ENCODE data around the gene EAPP. TPM values are rescaled to one million over a fixed set of nuclear protein-coding genes. Genes with fewer than 3 reads are reported as not detected.
A peak's percentile ranks its signal among the peaks of the same experiment; 100 is the strongest.

Gene EAPP
- total and polyA plus RNA-seq, 2 experiments from 2014 or later: 25.0 to 53.6 TPM

DNA sequence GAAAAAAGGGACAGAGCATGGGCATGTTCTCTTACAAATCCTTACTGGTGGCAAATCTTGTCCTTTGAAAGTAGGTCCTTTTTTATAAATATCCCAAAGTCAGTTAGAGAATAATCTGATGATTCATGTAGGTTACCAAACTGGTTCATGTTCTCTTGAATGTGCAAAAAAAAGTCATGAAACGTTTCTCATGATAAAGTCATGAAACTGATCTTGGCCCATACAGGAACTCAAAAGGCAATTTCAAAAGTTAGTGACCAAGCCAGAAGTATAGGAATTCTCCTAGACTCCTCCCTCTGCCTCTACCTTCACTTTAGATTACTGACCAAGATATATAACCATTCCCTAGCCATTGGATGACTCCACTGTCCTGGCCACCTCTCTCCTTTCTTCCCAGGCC lies 50.2 kb downstream of the EAPP start:
- no peak overlapping the region for H3K4me3 Mint-ChIP-seq
- Histone ChIP-seq H3K36me3 (ENCODE audit: insufficient read depth) (no peaks in the 10 kb centered on the region), H2AFZ (0 out of 2 replicates have a peak overlapping the region, but pooled peaks have one; percentile 4), H3K27me3 (ENCODE audit: insufficient read depth) (no peaks in the 10 kb centered on the region), H4K20me1 (replicated peaks; ENCODE audit: insufficient read depth) (no peaks in the 10 kb centered on the region), H3K4me2 (no peak overlapping the region), H3K27ac (ENCODE audit: low read depth) (no peak overlapping the region), H3K9me2 (ENCODE audit: insufficient read depth) (no peaks in the 10 kb centered on the region), H3K79me2 (replicated peaks; ENCODE audit: insufficient read depth) (no peaks in the 10 kb centered on the region), H3F3A (replicated peaks; ENCODE audit: low read depth) (no peaks in the 10 kb centered on the region), H3K4me1 (ENCODE audit: insufficient read depth) (no peaks in the 10 kb centered on the region), H3K4me3 (no peak overlapping the region)
- H3K27me3 Mint-ChIP-seq (ENCODE audit: insufficient read depth, low read depth, poor library complexity): peaks cover 4% of the 10 kb centered on the region
- no peak for ATAC-seq
- DNase-seq (ENCODE audit: low spot score): no peak
- no peaks in the 10 kb centered on the region for H3K36me3 Mint-ChIP-seq (ENCODE audit: low read depth)
- H3K4me1 Mint-ChIP-seq: peaks cover 4% of the 10 kb centered on the region; the same call in 2 of the 3 replicates
- H3K27ac Mint-ChIP-seq: no peak overlapping the region
- TF ChIP-seq EZH2phosphoT487 (IDR thresholded peaks at IDR 0.05; ENCODE audit: unreplicated experiment): no peak
- H3K9me3 Mint-ChIP-seq: no peaks in the 10 kb centered on the region; the same call in 2 of the 3 replicates

DNA sequence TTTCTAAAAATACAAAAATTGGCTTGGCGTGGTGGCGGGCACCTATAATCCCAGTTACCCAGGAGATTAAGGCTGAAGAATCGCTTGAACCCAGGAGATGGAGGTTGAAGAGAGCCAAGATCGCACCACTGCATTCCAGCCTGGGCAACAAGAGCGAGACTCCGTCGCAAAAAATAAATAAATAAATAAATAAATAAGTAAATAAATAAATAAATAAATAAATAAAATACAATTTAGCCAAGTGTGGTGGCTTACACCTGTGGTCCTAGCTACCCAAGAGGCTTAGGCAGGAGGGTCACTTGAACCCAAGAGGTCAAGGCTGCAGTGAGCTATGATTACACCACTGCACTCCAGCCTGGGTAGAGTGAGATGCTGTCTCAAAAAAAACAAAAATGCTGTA lies 51.0 kb downstream of the EAPP start:
- Histone ChIP-seq H4K20me1 (replicated peaks; ENCODE audit: insufficient read depth) (no peaks in the 10 kb centered on the region), H3K4me2 (no peak overlapping the region), H3K4me3 (no peak overlapping the region), H3K27ac (ENCODE audit: low read depth) (no peak overlapping the region), H3K4me1 (ENCODE audit: insufficient read depth) (0 out of 2 replicates have a peak, but pooled peaks cover 2% of the 10 kb centered on the region), H3K36me3 (ENCODE audit: insufficient read depth) (no peaks in the 10 kb centered on the region), H3K9me2 (ENCODE audit: insufficient read depth) (no peaks in the 10 kb centered on the region), H3K79me2 (replicated peaks; ENCODE audit: insufficient read depth) (no peaks in the 10 kb centered on the region), H3K27me3 (ENCODE audit: insufficient read depth) (no peaks in the 10 kb centered on the region), H3F3A (replicated peaks; ENCODE audit: low read depth) (no peaks in the 10 kb centered on the region), H2AFZ (no peak overlapping the region)
- Mint-ChIP-seq H3K4me3 (no peak overlapping the region), H3K27me3 (ENCODE audit: insufficient read depth, low read depth, poor library complexity) (peaks cover 4% of the 10 kb centered on the region), H3K4me1 (peaks cover 5% of the 10 kb centered on the region; the same call in 2 of the 3 replicates), H3K27ac (no peak overlapping the region), H3K36me3 (ENCODE audit: low read depth) (no peaks in the 10 kb centered on the region), H3K9me3 (no peaks in the 10 kb centered on the region; the same call in 2 of the 3 replicates)
- ATAC-seq: no peak
- no peak for DNase-seq (ENCODE audit: low spot score)
- TF ChIP-seq EZH2phosphoT487 (IDR thresholded peaks at IDR 0.05; ENCODE audit: unreplicated experiment) (no peak), CREB1 (CRISPR knock-in tag; IDR thresholded peaks at IDR 0.05; ENCODE audit: low read depth) (no peak), ZNF114 (CRISPR knock-in tag; IDR thresholded peaks at IDR 0.05) (no peak), EZH2 (IDR thresholded peaks at IDR 0.05; ENCODE audit: low read depth, unreplicated experiment) (no peak), JUNB (IDR thresholded peaks at IDR 0.05; ENCODE audit: unreplicated experiment) (no peak), POLR2AphosphoS5 (IDR thresholded peaks at IDR 0.05; ENCODE audit: low read depth) (no peak), NANOG (IDR thresholded peaks at IDR 0.05; ENCODE audit: borderline replicate concordance) (no peak), ZNF331 (CRISPR knock-in tag; IDR thresholded peaks at IDR 0.05; ENCODE audit: low read depth) (no peak), STAT1 (IDR thresholded peaks at IDR 0.05; ENCODE audit: unreplicated experiment) (no peak)
- TF ChIP-seq, protein P1, sequence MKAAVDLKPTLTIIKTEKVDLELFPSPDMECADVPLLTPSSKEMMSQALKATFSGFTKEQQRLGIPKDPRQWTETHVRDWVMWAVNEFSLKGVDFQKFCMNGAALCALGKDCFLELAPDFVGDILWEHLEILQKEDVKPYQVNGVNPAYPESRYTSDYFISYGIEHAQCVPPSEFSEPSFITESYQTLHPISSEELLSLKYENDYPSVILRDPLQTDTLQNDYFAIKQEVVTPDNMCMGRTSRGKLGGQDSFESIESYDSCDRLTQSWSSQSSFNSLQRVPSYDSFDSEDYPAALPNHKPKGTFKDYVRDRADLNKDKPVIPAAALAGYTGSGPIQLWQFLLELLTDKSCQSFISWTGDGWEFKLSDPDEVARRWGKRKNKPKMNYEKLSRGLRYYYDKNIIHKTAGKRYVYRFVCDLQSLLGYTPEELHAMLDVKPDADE (IDR thresholded peaks at IDR 0.05): no peak
- TF ChIP-seq, protein P2, sequence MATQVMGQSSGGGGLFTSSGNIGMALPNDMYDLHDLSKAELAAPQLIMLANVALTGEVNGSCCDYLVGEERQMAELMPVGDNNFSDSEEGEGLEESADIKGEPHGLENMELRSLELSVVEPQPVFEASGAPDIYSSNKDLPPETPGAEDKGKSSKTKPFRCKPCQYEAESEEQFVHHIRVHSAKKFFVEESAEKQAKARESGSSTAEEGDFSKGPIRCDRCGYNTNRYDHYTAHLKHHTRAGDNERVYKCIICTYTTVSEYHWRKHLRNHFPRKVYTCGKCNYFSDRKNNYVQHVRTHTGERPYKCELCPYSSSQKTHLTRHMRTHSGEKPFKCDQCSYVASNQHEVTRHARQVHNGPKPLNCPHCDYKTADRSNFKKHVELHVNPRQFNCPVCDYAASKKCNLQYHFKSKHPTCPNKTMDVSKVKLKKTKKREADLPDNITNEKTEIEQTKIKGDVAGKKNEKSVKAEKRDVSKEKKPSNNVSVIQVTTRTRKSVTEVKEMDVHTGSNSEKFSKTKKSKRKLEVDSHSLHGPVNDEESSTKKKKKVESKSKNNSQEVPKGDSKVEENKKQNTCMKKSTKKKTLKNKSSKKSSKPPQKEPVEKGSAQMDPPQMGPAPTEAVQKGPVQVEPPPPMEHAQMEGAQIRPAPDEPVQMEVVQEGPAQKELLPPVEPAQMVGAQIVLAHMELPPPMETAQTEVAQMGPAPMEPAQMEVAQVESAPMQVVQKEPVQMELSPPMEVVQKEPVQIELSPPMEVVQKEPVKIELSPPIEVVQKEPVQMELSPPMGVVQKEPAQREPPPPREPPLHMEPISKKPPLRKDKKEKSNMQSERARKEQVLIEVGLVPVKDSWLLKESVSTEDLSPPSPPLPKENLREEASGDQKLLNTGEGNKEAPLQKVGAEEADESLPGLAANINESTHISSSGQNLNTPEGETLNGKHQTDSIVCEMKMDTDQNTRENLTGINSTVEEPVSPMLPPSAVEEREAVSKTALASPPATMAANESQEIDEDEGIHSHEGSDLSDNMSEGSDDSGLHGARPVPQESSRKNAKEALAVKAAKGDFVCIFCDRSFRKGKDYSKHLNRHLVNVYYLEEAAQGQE (IDR thresholded peaks at IDR 0.05; ENCODE audit: unreplicated experiment): no peak
- TF ChIP-seq, protein P3, sequence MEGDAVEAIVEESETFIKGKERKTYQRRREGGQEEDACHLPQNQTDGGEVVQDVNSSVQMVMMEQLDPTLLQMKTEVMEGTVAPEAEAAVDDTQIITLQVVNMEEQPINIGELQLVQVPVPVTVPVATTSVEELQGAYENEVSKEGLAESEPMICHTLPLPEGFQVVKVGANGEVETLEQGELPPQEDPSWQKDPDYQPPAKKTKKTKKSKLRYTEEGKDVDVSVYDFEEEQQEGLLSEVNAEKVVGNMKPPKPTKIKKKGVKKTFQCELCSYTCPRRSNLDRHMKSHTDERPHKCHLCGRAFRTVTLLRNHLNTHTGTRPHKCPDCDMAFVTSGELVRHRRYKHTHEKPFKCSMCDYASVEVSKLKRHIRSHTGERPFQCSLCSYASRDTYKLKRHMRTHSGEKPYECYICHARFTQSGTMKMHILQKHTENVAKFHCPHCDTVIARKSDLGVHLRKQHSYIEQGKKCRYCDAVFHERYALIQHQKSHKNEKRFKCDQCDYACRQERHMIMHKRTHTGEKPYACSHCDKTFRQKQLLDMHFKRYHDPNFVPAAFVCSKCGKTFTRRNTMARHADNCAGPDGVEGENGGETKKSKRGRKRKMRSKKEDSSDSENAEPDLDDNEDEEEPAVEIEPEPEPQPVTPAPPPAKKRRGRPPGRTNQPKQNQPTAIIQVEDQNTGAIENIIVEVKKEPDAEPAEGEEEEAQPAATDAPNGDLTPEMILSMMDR (conservative IDR thresholded peaks at IDR 0.05; ENCODE audit: low read depth in 2 of 2): no peak
